GM13976 (cell line): ENCODE results near the gene CLNK.

ENCODE experiments used
- DNase-seq: peaks from one replicate; pipeline ENCODE4 v3.0.0; 2012; ENCODE audit warnings: low spot score
- CTCF ChIP-seq: IDR thresholded peaks from 2 replicates; pipeline ENCODE4 v1.5.1; 2012; ENCODE audit warnings: borderline replicate concordance, mild to moderate bottlenecking; ENCODE audit not compliant: insufficient read depth; ENCODE audit errors: extremely low read depth, missing control alignments, control extremely low read depth
- in situ Hi-C: fragments of 300-500 bp; cut with MboI; formaldehyde crosslinking; loops from one replicate; pipeline ENCODE4 v1.12.0; 2022; ENCODE audit warnings: low sequenced_read_pairs, mixed read lengths, inconsistent platforms; ENCODE audit not compliant: unreplicated experiment

CLNK gene

GRCh38 chr4:10671366-10671765, 13.2 kb downstream of the CLNK start:
- in situ Hi-C loops: no loop called here
- peak; percentile 24 for DNase-seq
- no peak for TF ChIP-seq CTCF

GRCh38 chr4:10670321-10670720, 14.2 kb downstream of the CLNK start:
- in situ Hi-C loops: no loop called here
- no peak for DNase-seq

GRCh38 chr4:10667701-10668326, 16.8 kb downstream of the CLNK start:
- in situ Hi-C loops: no loop called here
- no peak for TF ChIP-seq CTCF
- DNase-seq: no peak

More at GRCh38 chr4:10670321-10670720, 14.2 kb downstream of the CLNK start:
- TF ChIP-seq CTCF: no peak

GRCh38 chr4:10666616-10667015, 18.0 kb downstream of the CLNK start:
- DNase-seq: no peak
- no peak for TF ChIP-seq CTCF
- in situ Hi-C loops: no loop called here

GRCh38 chr4:10664408-10664807, 20.2 kb downstream of the CLNK start:
- DNase-seq: no peak
- TF ChIP-seq CTCF: no peak
- in situ Hi-C loops: no loop called here

GRCh38 chr4:10662937-10663336, 21.6 kb downstream of the CLNK start:
- DNase-seq: no peak
- no peak for TF ChIP-seq CTCF
- in situ Hi-C loops: no loop called here
